Stimulated activated naive CD8-positive, alpha-beta T cell treated with anti-CD3 and anti-CD28 coated beads, Interleukin-15, amount 100 ng/mL, for 72 hours (primary cell): ENCODE results near the gene ZBTB4.

ENCODE experiments used
- ATAC-seq: fragments of 150-1000 bp; cut with Tn5 transposase; 2 replicates; pipeline ENCODE4 v1.10.0; 2021; ENCODE audit warnings: mild to moderate bottlenecking, moderate library complexity
- DNase-seq, 2 donors: peaks; one replicate each; pipeline ENCODE4 v3.0.0; 2021 to 2022
- H3K27ac Mint-ChIP-seq, 2 donors: one replicate each; pipeline ENCODE4 v1.8.0; 2022; ENCODE audit warnings: mild to moderate bottlenecking in 2 of 2, mixed read lengths in 2 of 2, moderate library complexity in 2 of 2
- H3K27me3 Mint-ChIP-seq: one replicate; pipeline ENCODE4 v1.8.0; 2022; ENCODE audit warnings: mixed read lengths
- H3K4me1 Mint-ChIP-seq: one replicate; pipeline ENCODE4 v1.8.0; 2022; ENCODE audit warnings: mild to moderate bottlenecking, mixed read lengths
- H3K4me3 Mint-ChIP-seq, 2 donors: one replicate each; pipeline ENCODE4 v1.8.0; 2022; ENCODE audit warnings: mild to moderate bottlenecking in 2 of 2, mixed read lengths in 2 of 2, moderate library complexity in 1 of 2
- H3K9me3 Mint-ChIP-seq, 2 donors: one replicate each; pipeline ENCODE4 v1.8.0; 2022; ENCODE audit warnings: mixed read lengths in 2 of 2

The ZBTB4 gene

DNA sequence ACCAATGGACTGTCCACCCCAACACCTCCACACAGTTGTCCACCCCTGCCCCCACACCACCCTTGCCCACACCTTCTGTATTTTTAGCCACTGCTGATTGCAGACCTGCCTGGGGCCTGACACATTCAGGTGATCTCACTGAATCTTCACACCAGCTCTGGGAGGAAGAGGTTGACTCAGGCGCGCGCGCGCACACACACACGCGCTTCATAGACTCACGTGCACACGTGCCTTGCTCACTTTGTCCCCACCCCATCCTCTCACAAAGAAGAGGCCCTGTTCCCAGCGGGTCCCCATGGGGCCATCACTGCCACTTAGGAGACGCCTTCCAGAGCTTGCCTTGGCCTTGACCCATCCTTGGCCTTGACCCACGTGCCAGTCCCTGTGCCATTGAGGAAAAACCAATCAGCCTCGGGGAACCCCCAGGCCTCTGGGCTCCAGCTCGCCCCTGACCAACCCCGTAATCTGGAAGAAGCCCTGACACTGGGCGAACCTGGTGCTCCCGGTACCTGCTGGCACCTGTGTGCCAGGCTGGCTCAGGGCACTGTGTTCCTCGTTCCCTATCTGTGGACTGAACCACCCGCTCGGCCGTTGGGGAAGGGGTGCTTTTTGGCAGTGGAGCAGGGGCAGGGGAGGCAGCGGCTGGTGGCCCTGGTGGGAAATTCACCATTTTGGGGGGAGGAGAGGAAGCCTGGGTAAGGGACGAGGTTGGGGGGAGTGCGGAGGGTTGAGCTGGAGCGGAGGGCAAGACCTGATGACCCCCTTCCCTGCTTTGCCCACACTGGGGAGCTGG lies 68.6 kb downstream of the ZBTB4 start:
- H3K9me3 Mint-ChIP-seq: no peaks in the 10 kb centered on the region
- peaks cover 16% of the 10 kb centered on the region for H3K4me1 Mint-ChIP-seq
- H3K27ac Mint-ChIP-seq: no peak overlapping the region
- DNase-seq (no peak), ATAC-seq (no peak)
- H3K27me3 Mint-ChIP-seq: peaks cover 6% of the 10 kb centered on the region
- no peak overlapping the region for H3K4me3 Mint-ChIP-seq

DNA sequence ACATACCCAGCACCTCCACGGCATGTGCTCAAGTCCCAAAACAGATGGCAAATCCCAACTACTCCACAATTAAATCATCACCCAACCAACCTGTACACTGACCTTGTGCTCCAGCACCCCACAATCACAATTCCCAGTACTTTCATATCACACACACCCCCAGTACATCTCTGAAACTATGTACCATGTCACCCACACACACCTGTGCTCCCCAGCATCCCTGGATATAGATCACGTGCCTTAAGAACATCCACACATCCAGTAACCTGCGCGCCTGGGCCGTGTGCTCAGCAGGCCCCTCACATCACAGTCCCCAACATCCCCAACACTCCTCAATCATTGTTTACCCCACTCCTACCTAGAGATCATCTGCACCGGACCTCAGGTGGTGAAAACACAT lies 69.7 kb downstream of the ZBTB4 start:
- DNase-seq: no peak
- ATAC-seq: no peak
- H3K4me3 Mint-ChIP-seq: no peak overlapping the region
- H3K4me1 Mint-ChIP-seq: peaks cover 25% of the 10 kb centered on the region
- H3K9me3 Mint-ChIP-seq: no peaks in the 10 kb centered on the region
- no peak overlapping the region for H3K27ac Mint-ChIP-seq
- peaks cover 10% of the 10 kb centered on the region for H3K27me3 Mint-ChIP-seq
